Measurements from ENCODE around the gene ZBTB16. TPM values are rescaled to one million over a fixed set of nuclear protein-coding genes. Genes with fewer than 3 reads are reported as not detected.

Gene ZBTB16
- total RNA-seq, 3 donors from 2014 or later = 4.9 to 82.1 (median 48.8) TPM

GRCh38 chr11:114279792-114280546 is 220.5 kb downstream of the ZBTB16 start:
- DNase-seq = no peak
- Histone ChIP-seq H3K36me3 (ENCODE audit: low read depth) (no peaks in the 10 kb centered on the region), H3K9me3 (no peaks in the 10 kb centered on the region), H3K4me1 (ENCODE audit: low read depth) (no peaks in the 10 kb centered on the region), H3K4me3 (no peak overlapping the region)
- ATAC-seq = peak; percentile 17
- TF ChIP-seq, protein P1, sequence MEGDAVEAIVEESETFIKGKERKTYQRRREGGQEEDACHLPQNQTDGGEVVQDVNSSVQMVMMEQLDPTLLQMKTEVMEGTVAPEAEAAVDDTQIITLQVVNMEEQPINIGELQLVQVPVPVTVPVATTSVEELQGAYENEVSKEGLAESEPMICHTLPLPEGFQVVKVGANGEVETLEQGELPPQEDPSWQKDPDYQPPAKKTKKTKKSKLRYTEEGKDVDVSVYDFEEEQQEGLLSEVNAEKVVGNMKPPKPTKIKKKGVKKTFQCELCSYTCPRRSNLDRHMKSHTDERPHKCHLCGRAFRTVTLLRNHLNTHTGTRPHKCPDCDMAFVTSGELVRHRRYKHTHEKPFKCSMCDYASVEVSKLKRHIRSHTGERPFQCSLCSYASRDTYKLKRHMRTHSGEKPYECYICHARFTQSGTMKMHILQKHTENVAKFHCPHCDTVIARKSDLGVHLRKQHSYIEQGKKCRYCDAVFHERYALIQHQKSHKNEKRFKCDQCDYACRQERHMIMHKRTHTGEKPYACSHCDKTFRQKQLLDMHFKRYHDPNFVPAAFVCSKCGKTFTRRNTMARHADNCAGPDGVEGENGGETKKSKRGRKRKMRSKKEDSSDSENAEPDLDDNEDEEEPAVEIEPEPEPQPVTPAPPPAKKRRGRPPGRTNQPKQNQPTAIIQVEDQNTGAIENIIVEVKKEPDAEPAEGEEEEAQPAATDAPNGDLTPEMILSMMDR (IDR thresholded peaks at IDR 0.05) = no peak
- intact Hi-C loops (cut with DNase I, micrococcal nuclease) = no loop called here

DNA sequence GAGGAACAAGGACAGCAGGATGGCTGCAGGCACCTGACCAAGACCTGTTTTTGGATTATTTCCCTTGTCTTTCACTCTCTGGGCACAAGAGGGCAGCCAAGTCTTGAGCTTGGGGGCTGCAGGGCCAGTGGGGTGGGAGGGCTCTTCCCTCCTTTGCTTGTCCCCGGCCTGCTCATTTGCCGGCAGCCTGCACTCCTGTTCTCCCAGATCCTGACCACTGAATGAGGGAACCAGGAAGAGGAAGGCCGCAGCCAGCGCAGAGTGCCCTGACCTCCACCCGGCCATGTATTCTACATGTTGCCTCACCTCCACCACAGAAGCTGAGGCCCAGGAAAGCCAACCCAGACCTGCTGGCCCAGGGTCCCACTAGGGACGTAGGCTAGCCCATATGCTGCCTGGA is 221.2 kb downstream of the ZBTB16 start:
- H3K4me1 ChIP-seq (ENCODE audit: low read depth) = no peaks in the 10 kb centered on the region
- TF ChIP-seq, protein P1 (IDR thresholded peaks at IDR 0.05) = no peak
- no peak overlapping the region for H3K4me3 ChIP-seq
- peak; percentile 87 for ATAC-seq
- H3K9me3 ChIP-seq = no peaks in the 10 kb centered on the region
- intact Hi-C loops (cut with DNase I, micrococcal nuclease) = no loop called here
- H3K36me3 ChIP-seq (ENCODE audit: low read depth) = no peaks in the 10 kb centered on the region
- DNase-seq = peak; percentile 46 to 69 (median 58)

DNA sequence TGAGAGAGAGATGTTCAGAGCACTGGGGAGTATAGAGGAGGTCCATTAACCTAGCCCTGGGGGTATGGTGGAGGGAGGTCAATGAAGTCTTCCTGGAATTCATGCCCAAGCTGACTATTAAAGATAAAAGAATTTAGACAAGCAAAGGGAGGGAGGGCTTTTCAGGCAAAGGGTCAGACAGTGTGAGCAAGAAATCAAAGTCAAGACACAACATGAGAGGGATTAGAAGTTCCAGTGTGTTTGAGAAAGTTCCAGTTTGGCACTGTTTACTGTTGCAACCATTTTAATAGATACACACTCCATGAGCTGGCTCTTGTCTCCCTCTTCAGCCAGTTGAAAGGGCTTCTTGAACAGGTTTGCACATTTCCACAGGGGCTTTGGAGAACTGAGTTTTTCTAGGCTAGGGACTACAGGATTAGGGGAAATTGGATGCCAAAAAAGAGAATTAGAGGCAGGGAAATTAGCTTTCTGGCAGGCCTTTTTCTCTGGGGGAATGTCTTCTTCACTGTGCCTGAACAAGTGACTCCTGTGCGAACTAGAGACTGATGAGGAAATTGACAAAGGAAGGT is 222.0 kb downstream of the ZBTB16 start:
- DNase-seq (no peak), ATAC-seq (no peak)
- TF ChIP-seq, protein P1 (IDR thresholded peaks at IDR 0.05) = no peak
- H3K36me3 ChIP-seq (ENCODE audit: low read depth) = no peaks in the 10 kb centered on the region
- no peaks in the 10 kb centered on the region for H3K4me1 ChIP-seq (ENCODE audit: low read depth)
- no peaks in the 10 kb centered on the region for H3K9me3 ChIP-seq
- H3K4me3 ChIP-seq = no peak overlapping the region
- intact Hi-C loops (cut with DNase I, micrococcal nuclease) = no loop called here

GRCh38 chr11:114282488-114282887 is 223.0 kb downstream of the ZBTB16 start:
- no peaks in the 10 kb centered on the region for H3K9me3 ChIP-seq
- H3K4me3 ChIP-seq = no peak overlapping the region
- intact Hi-C loops (cut with DNase I, micrococcal nuclease) = no loop called here
- ATAC-seq (no peak), DNase-seq (no peak)
- H3K36me3 ChIP-seq (ENCODE audit: low read depth) = no peaks in the 10 kb centered on the region
- H3K4me1 ChIP-seq (ENCODE audit: low read depth) = no peaks in the 10 kb centered on the region
- TF ChIP-seq, protein P1 (IDR thresholded peaks at IDR 0.05) = no peak

- ATAC-seq = no peak
- TF ChIP-seq, protein P1 (IDR thresholded peaks at IDR 0.05) = no peak
- intact Hi-C loops (cut with DNase I, micrococcal nuclease) = no loop called here
Measured at GRCh38 chr11:114283422-114283821, 223.9 kb downstream of the ZBTB16 start.

More at GRCh38 chr11:114283422-114283821, 223.9 kb downstream of the ZBTB16 start:
- H3K4me3 ChIP-seq = no peak overlapping the region
- DNase-seq = no peak
- no peaks in the 10 kb centered on the region for H3K36me3 ChIP-seq (ENCODE audit: low read depth)
- no peaks in the 10 kb centered on the region for H3K4me1 ChIP-seq (ENCODE audit: low read depth)
- no peaks in the 10 kb centered on the region for H3K9me3 ChIP-seq

Data from mucosa of descending colon (tissue), 3 donors.